Large intestine (tissue), 12 donors: ENCODE data around the gene MAT2B. TPM values are rescaled to one million over a fixed set of nuclear protein-coding genes. Genes with fewer than 3 reads are reported as not detected.

Experiments used
- DNase-seq, 2 donors: peaks; one replicate each; pipeline versions ENCODE4 v3.0.0 to v3.0.0-alpha.2; 2013
- H3K27ac ChIP-seq: one replicate; pipeline ENCODE4 v1.5.1; 2013; ENCODE audit warnings: low read length
- H3K27me3 ChIP-seq: 2 replicates; pipeline ENCODE4 v1.6.1; 2013; ENCODE audit warnings: low read length; ENCODE audit not compliant: control insufficient read depth, insufficient read depth
- H3K36me3 ChIP-seq: 2 replicates; pipeline ENCODE4 v1.6.1; 2013; ENCODE audit warnings: low read length; ENCODE audit not compliant: control insufficient read depth, insufficient read depth
- H3K4me1 ChIP-seq: one replicate; pipeline ENCODE4 v1.6.1; 2013; ENCODE audit warnings: low read length; ENCODE audit not compliant: control insufficient read depth, insufficient read depth
- H3K4me3 ChIP-seq: one replicate; pipeline ENCODE4 v1.5.1; 2013; ENCODE audit warnings: low read length
- H3K9me3 ChIP-seq: one replicate; pipeline ENCODE4 v1.6.1; 2013; ENCODE audit warnings: mild to moderate bottlenecking, low read depth, low read length, moderate library complexity; ENCODE audit not compliant: control insufficient read depth
- WGBS: methylation state at CpG from one replicate; pipeline ENCODE4 v1.1.5; 2013; ENCODE audit warnings: low lambda C conversion rate; ENCODE audit not compliant: insufficient coverage; 5-methylcytosine and 5-hydroxymethylcytosine counted together
- long read RNA-seq, 11 donors: transcript quantifications; one replicate each; lab custom pipeline, GENCODE V29; 2026
- polyA plus RNA-seq: library from polyadenylated mRNA; unstranded; fragments of 120-200 nt; gene quantifications from one replicate; pipeline ENCODE4 v1.2.1, GENCODE V29; 2013

MAT2B gene
- 101 TPM for polyA plus RNA-seq
- long read RNA-seq, donor 1, transcript MAT2B-202 (7 exons, 2,103 nt) = major isoform, 21 of 29 reads
- long read RNA-seq, donor 1, partial matches to known transcripts = 5 of 29 reads
- long read RNA-seq, donor 1, other reads (novel, unspliced or antisense) = 0 of 29 reads
- long read RNA-seq, donor 2, transcript MAT2B-202 (7 exons, 2,103 nt) = major isoform, 53 of 74 reads
- long read RNA-seq, donor 2, partial matches to known transcripts = 12 of 74 reads
- long read RNA-seq, donor 2, other reads (novel, unspliced or antisense) = 0 of 74 reads
- long read RNA-seq, donor 3, transcript MAT2B-201 (7 exons, 2,226 nt) = minor isoform, 13 of 105 reads
- long read RNA-seq, donor 3, transcript MAT2B-202 (7 exons, 2,103 nt) = major isoform, 64 of 105 reads
- long read RNA-seq, donor 3, partial matches to known transcripts = 27 of 105 reads
- long read RNA-seq, donor 3, other reads (novel, unspliced or antisense) = 0 of 105 reads
- long read RNA-seq, donor 4, partial matches to known transcripts = 0 of 3 reads
- long read RNA-seq, donor 4, other reads (novel, unspliced or antisense) = 0 of 3 reads
- long read RNA-seq, donor 5, transcript MAT2B-202 (7 exons, 2,103 nt) = major isoform, 21 of 22 reads
- long read RNA-seq, donor 5, partial matches to known transcripts = 0 of 22 reads
- long read RNA-seq, donor 5, other reads (novel, unspliced or antisense) = 0 of 22 reads
- long read RNA-seq, donor 6, transcript MAT2B-202 (7 exons, 2,103 nt) = major isoform, 46 of 65 reads
- long read RNA-seq, donor 6, partial matches to known transcripts = 13 of 65 reads
- long read RNA-seq, donor 6, other reads (novel, unspliced or antisense) = 0 of 65 reads
- long read RNA-seq, donor 7, transcript MAT2B-202 (7 exons, 2,103 nt) = major isoform, 14 of 18 reads
- long read RNA-seq, donor 7, partial matches to known transcripts = 0 of 18 reads
- long read RNA-seq, donor 7, other reads (novel, unspliced or antisense) = 0 of 18 reads
- long read RNA-seq, donor 8, transcript MAT2B-201 (7 exons, 2,226 nt) = minor isoform, 8 of 190 reads
- long read RNA-seq, donor 8, transcript MAT2B-202 (7 exons, 2,103 nt) = major isoform, 43 of 190 reads
- long read RNA-seq, donor 8, partial matches to known transcripts = 135 of 190 reads
- long read RNA-seq, donor 8, other reads (novel, unspliced or antisense) = 0 of 190 reads
- long read RNA-seq, donor 9, transcript MAT2B-201 (7 exons, 2,226 nt) = minor isoform, 5 of 50 reads
- long read RNA-seq, donor 9, transcript MAT2B-202 (7 exons, 2,103 nt) = major isoform, 38 of 50 reads
- long read RNA-seq, donor 9, partial matches to known transcripts = 6 of 50 reads
- long read RNA-seq, donor 9, other reads (novel, unspliced or antisense) = 0 of 50 reads
- long read RNA-seq, donor 10, transcript MAT2B-202 (7 exons, 2,103 nt) = major isoform, 48 of 57 reads
- long read RNA-seq, donor 10, partial matches to known transcripts = 5 of 57 reads
- long read RNA-seq, donor 10, other reads (novel, unspliced or antisense) = 0 of 57 reads
- long read RNA-seq, donor 11, transcript MAT2B-202 (7 exons, 2,103 nt) = major isoform, 44 of 53 reads
- long read RNA-seq, donor 11, partial matches to known transcripts = 5 of 53 reads
- long read RNA-seq, donor 11, other reads (novel, unspliced or antisense) = 0 of 53 reads

DNA sequence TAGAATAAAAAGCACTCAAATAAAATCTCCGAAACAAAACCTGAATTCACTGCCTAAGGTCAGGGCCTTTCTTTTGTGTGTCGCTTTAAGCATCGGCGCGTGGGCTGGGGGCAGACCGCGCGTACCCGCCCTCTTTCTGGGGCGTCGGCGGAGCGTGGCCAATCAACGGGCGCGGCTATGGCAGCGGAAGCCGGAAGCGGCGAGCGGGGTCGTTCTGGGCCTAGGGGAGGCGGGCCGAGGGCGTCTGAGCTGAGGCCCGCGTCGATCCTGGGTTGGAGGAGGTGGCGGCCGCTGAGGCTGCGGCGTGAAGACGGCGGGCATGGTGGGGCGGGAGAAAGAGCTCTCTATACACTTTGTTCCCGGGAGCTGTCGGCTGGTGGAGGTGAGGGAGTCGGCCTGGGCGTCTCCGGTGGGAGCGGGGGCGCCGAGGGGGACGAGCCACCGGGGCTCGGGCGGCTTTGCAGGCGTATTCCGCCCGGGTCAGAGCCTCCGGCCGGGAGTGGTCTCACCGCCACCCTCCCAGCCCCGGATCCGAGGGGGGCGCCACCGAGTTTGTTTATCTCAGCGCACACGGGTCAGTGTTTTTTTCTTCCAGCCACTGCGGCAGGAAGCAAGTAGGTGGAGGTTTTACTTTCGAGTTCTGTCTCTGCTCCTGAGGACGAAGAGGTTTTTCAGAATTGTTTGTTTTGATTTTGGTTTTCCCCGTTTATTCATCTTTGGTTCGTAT is at the start of gene MAT2B:
Gene MAT2B, plus strand, starts transcription at position 252 of the 727 bp plus-strand sequence. Its CDS starts 68 bp downstream, at position 320.
- DNase-seq = peak; percentile 96 to 98
- Histone ChIP-seq H3K36me3 (no peaks in the 10 kb centered on the region), H3K4me3 (peak within 1 kb of the TSS; percentile 65), H3K27me3 (no peaks in the 10 kb centered on the region), H3K9me3 (no peaks in the 10 kb centered on the region), H3K4me1 (peaks cover 13% of the 10 kb centered on the region), H3K27ac (peak within 1 kb of the TSS; percentile 91)
- 0% methylated on average over 4 of the region's 64 CpGs for WGBS

DNA sequence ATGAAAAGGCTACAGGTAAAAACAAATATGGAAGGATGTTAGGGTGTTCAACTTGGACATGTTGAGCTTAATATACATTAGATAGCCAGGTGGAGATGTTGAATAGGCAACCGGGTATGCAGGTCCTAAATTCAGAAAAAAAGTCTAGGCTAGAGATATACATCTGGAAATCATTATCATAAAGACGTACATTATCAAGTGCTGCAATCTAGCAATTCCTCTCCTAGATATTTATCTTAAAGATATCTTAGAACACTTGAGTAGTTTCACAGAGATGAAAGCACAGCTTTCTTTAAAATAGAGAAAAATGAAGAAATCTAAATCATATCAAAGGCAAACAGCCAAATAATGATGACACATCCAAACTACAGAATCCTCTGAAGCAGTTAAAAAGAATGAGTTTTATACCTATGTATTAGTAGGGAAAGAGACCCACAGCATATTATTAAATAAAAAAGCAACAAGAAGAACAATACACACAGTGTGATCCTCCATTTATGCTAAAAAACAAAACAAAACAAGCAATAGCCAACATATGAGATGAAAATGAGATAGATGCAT is 49.3 kb upstream of the MAT2B start:
- 100% methylated on average over 1 of the region's 2 CpGs for WGBS

DNA sequence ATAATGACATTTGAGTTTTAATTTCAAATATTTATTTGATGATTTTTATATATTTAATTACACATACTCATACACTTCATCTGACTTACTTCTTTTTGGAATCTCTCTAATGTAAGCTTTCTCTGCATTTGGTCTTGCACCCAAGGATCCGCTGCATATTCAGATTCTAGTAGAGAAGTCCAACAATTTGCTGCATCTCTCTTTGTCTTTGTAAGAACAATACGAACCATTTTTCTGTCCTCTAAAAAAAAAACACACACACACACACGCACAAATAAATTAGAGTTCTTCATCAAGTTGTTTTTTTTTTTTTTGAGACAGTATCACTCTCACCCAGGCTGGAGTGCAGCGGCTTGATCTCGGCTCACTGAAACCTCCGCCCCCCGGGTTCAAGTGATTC is 48.6 kb upstream of the MAT2B start:
- WGBS = no CpG with 5 or more reads among the region's 7 CpGs
- Histone ChIP-seq H3K9me3 (no peaks in the 10 kb centered on the region), H3K27me3 (no peaks in the 10 kb centered on the region), H3K4me3 (no peak overlapping the region), H3K4me1 (peaks cover 2% of the 10 kb centered on the region), H3K27ac (no peak overlapping the region), H3K36me3 (peaks cover 15% of the 10 kb centered on the region)
- no peak for DNase-seq

More for the DNA sequence above, 49.3 kb upstream of the MAT2B start:
- peaks cover 2% of the 10 kb centered on the region for H3K4me1 ChIP-seq
- peaks cover 19% of the 10 kb centered on the region for H3K36me3 ChIP-seq
- H3K9me3 ChIP-seq = no peaks in the 10 kb centered on the region
- DNase-seq = no peak
- no peak overlapping the region for H3K27ac ChIP-seq
- H3K27me3 ChIP-seq = no peaks in the 10 kb centered on the region
- no peak overlapping the region for H3K4me3 ChIP-seq

DNA sequence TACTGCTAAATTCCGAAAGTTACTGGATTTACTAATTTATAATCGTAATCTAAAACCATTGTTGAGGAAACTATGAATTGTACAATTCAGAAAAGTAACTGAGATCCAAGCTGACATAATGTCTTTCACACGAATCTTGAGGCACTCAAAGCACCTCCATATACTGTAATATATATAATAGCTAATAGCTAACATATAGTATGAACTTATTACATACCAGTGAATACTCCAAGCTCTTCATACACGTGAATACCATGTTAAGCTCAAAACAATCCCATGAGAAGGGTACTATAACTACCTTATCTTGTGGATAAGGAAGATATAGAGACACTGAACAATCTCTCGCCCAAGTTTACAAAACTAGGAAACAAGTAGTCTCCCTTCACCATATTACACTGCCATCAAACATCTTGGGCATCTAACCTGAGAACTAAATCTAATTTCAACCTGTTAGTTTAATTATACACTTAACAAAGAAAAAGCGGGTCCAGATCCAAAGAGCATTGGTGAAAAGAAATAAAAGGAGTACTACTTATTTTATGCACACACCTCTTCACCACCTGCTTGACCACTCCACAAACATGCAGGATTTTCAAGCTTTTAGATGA is 46.5 kb upstream of the MAT2B start:
- H3K27ac ChIP-seq = peak overlapping the region; percentile 95
- H3K27me3 ChIP-seq = no peaks in the 10 kb centered on the region
- WGBS = 20% methylated on average over 4 of the region's 6 CpGs
- DNase-seq = peak in 1 of 2 donors; percentile 34
- H3K4me3 ChIP-seq = peak overlapping the region; percentile 76
- peaks cover 13% of the 10 kb centered on the region for H3K36me3 ChIP-seq
- H3K9me3 ChIP-seq = no peaks in the 10 kb centered on the region
- peaks cover 2% of the 10 kb centered on the region for H3K4me1 ChIP-seq

DNA sequence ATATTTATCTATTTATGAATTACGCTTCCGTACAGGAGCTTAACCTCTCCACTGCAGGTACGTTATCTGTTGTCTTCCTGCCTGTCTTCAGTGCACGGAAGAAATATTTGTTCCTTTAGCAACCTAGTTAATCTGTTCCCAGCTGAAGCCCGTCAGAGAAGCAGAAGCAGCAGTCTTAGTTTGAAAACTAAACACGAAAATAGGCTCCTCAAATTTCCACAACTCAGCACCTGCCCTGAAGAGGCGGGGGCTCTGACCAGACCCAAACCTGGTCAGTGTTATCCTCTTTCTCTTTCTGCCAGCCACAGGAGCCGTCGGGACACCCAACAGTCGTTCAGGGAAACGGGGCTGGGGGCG is 46.0 kb upstream of the MAT2B start:
- Histone ChIP-seq H3K4me3 (peak overlapping the region; percentile 76), H3K27ac (peak overlapping the region; percentile 95), H3K36me3 (peaks cover 10% of the 10 kb centered on the region), H3K27me3 (no peaks in the 10 kb centered on the region), H3K9me3 (no peaks in the 10 kb centered on the region), H3K4me1 (peaks cover 2% of the 10 kb centered on the region)
- 20% methylated on average over 2 of the region's 12 CpGs for WGBS
- no peak for DNase-seq

DNA sequence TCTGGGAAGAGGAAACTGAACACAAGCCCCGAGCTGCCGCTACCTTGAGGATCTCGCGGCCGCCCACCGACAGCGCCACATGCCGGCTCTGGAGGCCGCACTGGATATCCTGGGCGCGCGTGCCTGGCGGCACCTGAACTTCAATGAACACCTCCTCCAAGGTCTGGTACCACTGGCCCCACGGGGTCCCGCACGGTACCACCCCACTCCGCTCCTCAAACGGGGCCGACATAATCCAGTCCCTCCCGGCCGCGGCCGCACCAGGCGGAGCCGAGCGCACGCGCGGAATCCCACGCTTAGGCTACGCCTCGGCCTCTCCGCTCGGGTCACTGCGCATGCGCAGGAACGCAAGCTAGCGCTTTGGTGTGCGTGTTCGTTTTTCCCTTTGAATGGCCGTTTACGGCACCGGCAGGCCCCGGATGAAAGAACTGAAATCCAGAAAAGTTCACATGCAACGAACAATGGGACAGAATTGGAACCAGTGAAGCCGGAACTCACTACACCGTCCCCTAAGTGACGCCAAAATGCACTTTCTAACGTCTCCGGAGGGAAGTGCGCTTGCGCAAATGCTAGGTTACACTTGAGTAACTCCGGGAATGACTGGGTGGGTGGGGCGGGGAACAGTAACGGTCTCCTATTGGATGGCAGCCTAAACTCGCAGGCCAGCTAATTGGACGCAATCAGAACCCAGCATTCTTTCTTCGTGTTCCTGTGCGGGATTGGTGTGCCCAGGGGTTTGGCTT is 45.4 kb upstream of the MAT2B start, which contains the start of gene NUDCD2:
Gene NUDCD2, minus strand, starts transcription at position 284 of the 743 bp plus-strand sequence. Its CDS starts 52 bp downstream, at position 232.
- H3K36me3 ChIP-seq = peaks cover 5% of the 10 kb centered on the region
- peak within 1 kb of the TSS; percentile 95 for H3K27ac ChIP-seq
- H3K9me3 ChIP-seq = no peaks in the 10 kb centered on the region
- peak within 1 kb of the TSS; percentile 76 for H3K4me3 ChIP-seq
- H3K27me3 ChIP-seq = no peaks in the 10 kb centered on the region
- DNase-seq = peak; percentile 96 to 98
- no CpG with 5 or more reads among the region's 59 CpGs for WGBS
- peaks cover 2% of the 10 kb centered on the region for H3K4me1 ChIP-seq

DNA sequence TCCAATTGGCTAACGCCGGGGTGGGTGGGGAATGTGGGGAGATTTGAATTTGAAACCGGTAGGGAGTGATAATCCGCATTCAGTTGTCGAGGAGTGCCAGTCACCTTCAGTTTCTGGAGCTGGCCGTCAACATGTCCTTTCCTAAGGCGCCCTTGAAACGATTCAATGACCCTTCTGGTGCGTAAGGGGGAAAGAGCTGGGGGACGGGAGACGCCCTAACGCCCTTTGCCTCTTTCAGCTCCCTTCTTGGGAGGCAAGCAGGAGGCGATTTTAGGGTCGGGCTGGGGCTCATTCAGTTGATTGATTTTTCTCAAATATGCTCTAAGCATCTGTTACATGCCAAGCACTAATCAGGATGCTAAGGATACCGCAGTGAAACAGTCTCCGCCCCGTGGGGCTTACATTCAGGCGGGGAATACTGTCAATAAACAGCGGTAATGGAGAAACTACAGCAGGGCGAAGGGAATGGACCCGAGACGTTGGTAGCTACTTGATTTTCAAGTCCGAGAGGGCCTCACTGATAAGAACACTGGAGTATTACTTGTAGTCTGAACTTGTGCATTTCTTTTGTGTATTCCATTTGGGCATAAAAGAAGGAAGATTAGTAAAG is 44.8 kb upstream of the MAT2B start, which contains the start of gene HMMR:
Gene HMMR, plus strand, starts transcription at position 71 of the 610 bp plus-strand sequence. Its CDS starts 61 bp downstream, at position 132.
- Histone ChIP-seq H3K27ac (peak within 1 kb of the TSS; percentile 95), H3K27me3 (no peaks in the 10 kb centered on the region)
- DNase-seq = peak in 1 of 2 donors; percentile 12

DNA sequence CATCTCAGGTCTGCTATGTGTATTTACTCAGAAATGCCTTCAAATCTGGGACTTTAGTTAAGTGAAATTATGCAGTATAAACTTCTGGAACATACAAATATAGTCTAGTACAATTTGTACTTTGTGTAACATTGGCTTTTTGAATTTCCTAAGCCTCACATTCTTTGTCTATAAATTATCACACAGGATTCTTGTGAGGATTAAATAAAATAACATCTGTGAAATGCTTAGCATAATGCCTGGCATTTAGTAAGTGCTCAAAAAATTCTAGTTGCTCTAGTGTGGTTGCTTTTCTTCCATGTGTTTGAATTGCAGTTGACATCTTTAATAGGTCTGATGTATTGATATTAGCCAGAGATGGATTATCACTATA is 42.4 kb upstream of the MAT2B start:
- no peak overlapping the region for H3K27ac ChIP-seq
- H3K9me3 ChIP-seq = no peaks in the 10 kb centered on the region
- no peak overlapping the region for H3K4me3 ChIP-seq
- H3K4me1 ChIP-seq = peaks cover 2% of the 10 kb centered on the region
- no peak for DNase-seq
- no peaks in the 10 kb centered on the region for H3K27me3 ChIP-seq
- no peaks in the 10 kb centered on the region for H3K36me3 ChIP-seq

More for the DNA sequence above, 44.8 kb upstream of the MAT2B start, which contains the start of gene HMMR:
- Histone ChIP-seq H3K36me3 (no peaks in the 10 kb centered on the region), H3K4me1 (peaks cover 2% of the 10 kb centered on the region), H3K4me3 (peak within 1 kb of the TSS; percentile 76), H3K9me3 (no peaks in the 10 kb centered on the region)
- whole genome bisulfite sequencing = no CpG with 5 or more reads among the region's 23 CpGs
